H1 (cell line): ENCODE data around the gene FBXL12. TPM values are rescaled to one million over a fixed set of nuclear protein-coding genes. Genes with fewer than 3 reads are reported as not detected.

Experiments used
- ASH2L ChIP-seq: fragments of 200-600, 300-600 bp; sonication (generic); IDR thresholded peaks from one replicate; pipeline ENCODE4 v1.7.1; 2017; ENCODE audit warnings: low read length
- CHD1 ChIP-seq: IDR thresholded peaks from 2 replicates; pipeline ENCODE4 v1.6.1; 2012; ENCODE audit warnings: low read depth, low read length, improper control_type of control experiment
- EP300 ChIP-seq, 2 experiments: IDR thresholded peaks; 1 replicate in 1 of 2; 2 replicates in 1 of 2; pipeline ENCODE4 v1.6.1; 2011 to 2012; ENCODE audit warnings: low read depth in 2 of 2, low read length in 2 of 2, mild to moderate bottlenecking in 2 of 2, borderline replicate concordance in 1 of 2, inconsistent platforms in 1 of 2, moderate library complexity in 1 of 2
- GABPA ChIP-seq: IDR thresholded peaks from 2 replicates; pipeline ENCODE4 v1.6.1; 2011; ENCODE audit warnings: mild to moderate bottlenecking, low read length, moderate library complexity, borderline replicate concordance; ENCODE audit not compliant: insufficient read depth
- KDM1A ChIP-seq: fragments of 200-600, 300-600 bp; sonication (generic); IDR thresholded peaks from 2 replicates; pipeline ENCODE4 v1.7.1; 2016; ENCODE audit warnings: mild to moderate bottlenecking, low read length, borderline replicate concordance
- KDM4A ChIP-seq: IDR thresholded peaks from one replicate; pipeline ENCODE4 v1.7.1; 2012; ENCODE audit warnings: low read depth, mild to moderate bottlenecking, moderate library complexity, low read length, inconsistent platforms; ENCODE audit not compliant: severe bottlenecking
- MAFK ChIP-seq: IDR thresholded peaks from 2 replicates; pipeline ENCODE4 v1.6.1; 2012; ENCODE audit warnings: low read depth, mild to moderate bottlenecking, improper control_type of control experiment, low read length
- NRF1 ChIP-seq: IDR thresholded peaks from 2 replicates; pipeline ENCODE4 v1.6.1; 2011; ENCODE audit warnings: mild to moderate bottlenecking, low read depth, low read length, improper control_type of control experiment
- PHF8 ChIP-seq: fragments of 200-600 bp; sonication (generic); conservative IDR thresholded peaks from 2 replicates; pipeline ENCODE4 v1.7.1; 2012; ENCODE audit warnings: low read depth, mild to moderate bottlenecking, inconsistent platforms, low read length, moderate library complexity
- SIX5 ChIP-seq: IDR thresholded peaks from 2 replicates; pipeline ENCODE4 v1.6.1; 2011; ENCODE audit warnings: mild to moderate bottlenecking, low read depth, low read length
- SP1 ChIP-seq: IDR thresholded peaks from 2 replicates; pipeline ENCODE4 v1.6.1; 2011; ENCODE audit warnings: low read depth, low read length
- SP4 ChIP-seq: IDR thresholded peaks from 2 replicates; pipeline ENCODE4 v1.6.1; 2012; ENCODE audit warnings: low read length, inconsistent platforms
- SRF ChIP-seq: IDR thresholded peaks from 2 replicates; pipeline ENCODE4 v1.6.1; 2011; ENCODE audit warnings: mild to moderate bottlenecking, low read depth, low read length, moderate library complexity
- polyA plus RNA-seq, 7 experiments: library from polyadenylated mRNA; depleted of rRNA in 3 of 7; stranded (reverse) in 5 of 7; unstranded in 2 of 7; fragments of >200 nt in 5 of 7; fragments of 200-250 nt in 2 of 7; gene quantifications; 1 replicate in 5 of 7; 2 replicates in 1 of 7; 4 replicates in 1 of 7; pipeline versions ENCODE4 v1.2.1 to v1.2.3, GENCODE V29; 2011 to 2013; ENCODE audit warnings: missing spikeins in 2 of 7, mixed read lengths in 2 of 7
- total RNA-seq: library from RNA; stranded (reverse); fragmentation: NEBNext Ultra II Directional; extraction: Animal tissue kit (Norgen Biotek cat#: 25700); gene quantifications from 2 replicates; pipeline ENCODE4 v1.2.1, GENCODE V29; 2021
- TF ChIP-seq, protein P1 (sequence below): IDR thresholded peaks from 2 replicates; pipeline ENCODE4 v1.6.1; 2011; ENCODE audit warnings: low read length, improper control_type of control experiment

The FBXL12 gene
- total and polyA plus RNA-seq, 2 of the 8 experiments (the other 6 are each of a cell fraction or from before 2014, with no cell fraction given): 24.6 to 62.3 TPM

DNA sequence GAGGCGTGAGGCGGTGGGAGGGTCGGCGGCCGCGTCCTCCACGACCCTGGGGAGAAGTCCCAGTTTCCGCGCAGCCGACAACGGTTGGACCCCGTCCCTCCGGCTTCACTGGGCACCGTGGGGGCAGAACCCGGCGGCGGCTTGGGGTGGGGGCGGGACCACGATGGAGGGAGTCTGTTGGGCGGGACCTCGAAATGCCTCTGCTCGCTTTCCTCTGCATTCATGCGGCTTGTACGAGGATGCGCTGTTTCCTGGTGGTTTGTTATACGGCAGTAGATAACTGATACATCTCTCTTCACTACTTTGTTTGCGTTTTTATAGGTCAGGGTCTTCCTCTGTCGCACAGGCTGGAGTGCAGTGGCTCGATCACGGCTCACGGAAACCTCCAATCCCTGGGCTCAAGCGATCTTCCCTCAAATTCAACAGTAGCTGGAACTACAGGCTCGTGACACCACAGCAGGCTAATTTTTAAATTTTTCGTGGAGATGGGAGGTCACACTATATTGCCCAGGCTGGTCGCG is 25.7 kb downstream of the FBXL12 start (continued):
- peak; percentile 42; the same call in 1 of the 2 replicates for TF ChIP-seq KDM1A
- TF ChIP-seq, protein P1, sequence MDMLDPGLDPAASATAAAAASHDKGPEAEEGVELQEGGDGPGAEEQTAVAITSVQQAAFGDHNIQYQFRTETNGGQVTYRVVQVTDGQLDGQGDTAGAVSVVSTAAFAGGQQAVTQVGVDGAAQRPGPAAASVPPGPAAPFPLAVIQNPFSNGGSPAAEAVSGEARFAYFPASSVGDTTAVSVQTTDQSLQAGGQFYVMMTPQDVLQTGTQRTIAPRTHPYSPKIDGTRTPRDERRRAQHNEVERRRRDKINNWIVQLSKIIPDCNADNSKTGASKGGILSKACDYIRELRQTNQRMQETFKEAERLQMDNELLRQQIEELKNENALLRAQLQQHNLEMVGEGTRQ: no peak
- TF ChIP-seq CHD1: no peak
- TF ChIP-seq SIX5: no peak
- no peak for TF ChIP-seq SRF
- TF ChIP-seq KDM4A: peak; percentile 63
- no peak for TF ChIP-seq MAFK
- 0 out of 2 replicates have a peak, but pooled peaks have one; percentile 51 for TF ChIP-seq SP4
- no peak for TF ChIP-seq GABPA
- TF ChIP-seq ASH2L: peak; percentile 33
- TF ChIP-seq NRF1: no peak
- no peak for TF ChIP-seq SP1
- TF ChIP-seq PHF8: 0 out of 2 replicates have a peak, but pooled peaks have one; percentile 27
- TF ChIP-seq EP300 (IDR thresholded peaks at IDR 0.05; ENCODE audit: borderline replicate concordance in 1 of 2, low read depth in 2 of 2, low read length in 2 of 2): no peak
